K562 (cell line): ENCODE measurements around the gene CLSTN2. TPM values are rescaled to one million over a fixed set of nuclear protein-coding genes. Genes with fewer than 3 reads are reported as not detected.

Experiments
- ATAC-seq: fragments of 200-7000 bp; cut with Tn5 transposase; 3 replicates; pipeline ENCODE4 v1.9.1; 2020; ENCODE audit warnings: moderate library complexity
- BruUV-seq: library from RNA; stranded (reverse); fragments of 400-500 nt; replicated peaks from 2 replicates; lab custom pipeline; 2021; lab: Mats Ljungman, UMichigan
- CTCF ChIA-PET: fragments of 300-600 bp; formaldehyde crosslinking; extraction: SDS; loops from one replicate; lab custom pipeline; 2021; ENCODE audit warnings: low intra/inter-chr PET ratio; lab: Yijun Ruan, JAX
- POLR2A ChIA-PET: fragments of 300-600, 350-650 bp; sonication (Branson Sonifier 250); formaldehyde crosslinking; extraction: SDS; loops from one replicate; lab custom pipeline; 2021; ENCODE audit warnings: antibody characterized with exemption, inconsistent platforms; lab: Yijun Ruan, JAX
- DNase-seq, 4 experiments: peaks; one replicate each; pipeline versions ENCODE4 v3.0.0 to v3.0.0-alpha.2; 2011 to 2018; ENCODE audit warnings: low spot score in 3 of 4, mixed read lengths in 3 of 4; ENCODE audit errors: extremely low read depth in 1 of 4
- FAIRE-seq: peaks from 2 replicates; lab custom pipeline; 2011; peaks lifted over from hg19 to GRCh38; lab: Jason Lieb, UNC
- H2AFZ ChIP-seq: 2 replicates; pipeline ENCODE4 v1.6.0; 2011; ENCODE audit warnings: low read depth, low read length, control low read depth, inconsistent platforms
- H3K27ac ChIP-seq: fragments of 200-600 bp; 3 replicates; pipeline ENCODE4 v1.8.0; 2011; ENCODE audit warnings: low read depth, mild to moderate bottlenecking, control low read depth, inconsistent platforms, low read length, moderate library complexity, mixed read lengths; ENCODE audit errors: extremely low read depth
- H3K27me3 ChIP-seq, 2 experiments: fragments of 300-600 bp in 1 of 2; 2 replicates in 1 of 2; 3 replicates in 1 of 2; pipeline versions ENCODE4 v1.6.0 to v1.8.0; 2011; ENCODE audit warnings: inconsistent platforms in 2 of 2, low read length in 2 of 2, mild to moderate bottlenecking in 1 of 2, mixed read lengths in 1 of 2, moderate library complexity in 1 of 2; ENCODE audit not compliant: control insufficient read depth in 2 of 2, insufficient read depth in 2 of 2
- H3K36me3 ChIP-seq: fragments of 300-600 bp; 3 replicates; pipeline ENCODE4 v1.8.0; 2011; ENCODE audit warnings: mild to moderate bottlenecking, low read length, inconsistent platforms; ENCODE audit not compliant: control insufficient read depth, insufficient read depth
- H3K4me1 ChIP-seq, 2 experiments: fragments of 200-600 bp in 1 of 2; replicated peaks in 1 of 2; 2 replicates in 1 of 2; 3 replicates in 1 of 2; pipeline versions ENCODE4 v1.5.1 to v1.8.0; 2011; ENCODE audit warnings: inconsistent platforms in 2 of 2, low read length in 2 of 2, mild to moderate bottlenecking in 1 of 2, mixed read lengths in 1 of 2, moderate library complexity in 1 of 2; ENCODE audit not compliant: control insufficient read depth in 2 of 2, insufficient read depth in 2 of 2
- H3K4me2 ChIP-seq: 2 replicates; pipeline ENCODE4 v1.6.1; 2011; ENCODE audit warnings: low read length, control low read depth, inconsistent platforms, mixed read lengths; ENCODE audit not compliant: insufficient read depth
- H3K4me3 ChIP-seq: fragments of 200-600 bp; sonication (generic), shearing (Covaris generic); 2 replicates; pipeline ENCODE4 v1.5.1; 2016; ENCODE audit warnings: control low read depth, inconsistent platforms
- H3K79me2 ChIP-seq: fragments of 200-600 bp; 3 replicates; pipeline ENCODE4 v1.8.0; 2011; ENCODE audit warnings: low read length, inconsistent platforms; ENCODE audit not compliant: control insufficient read depth, insufficient read depth
- H3K9ac ChIP-seq, 2 experiments: 2 replicates each; pipeline versions ENCODE4 v1.6.0 to v1.6.1; 2011; ENCODE audit warnings: low read depth in 2 of 2, low read length in 2 of 2, control low read depth in 1 of 2, inconsistent platforms in 1 of 2, mild to moderate bottlenecking in 1 of 2, mixed read lengths in 1 of 2; ENCODE audit not compliant: insufficient read depth in 1 of 2
- H3K9me1 ChIP-seq: one replicate; pipeline ENCODE4 v1.6.0; 2011; ENCODE audit warnings: inconsistent platforms, mild to moderate bottlenecking, low read length, moderate library complexity; ENCODE audit not compliant: control insufficient read depth, insufficient read depth
- H3K9me3 ChIP-seq: replicated peaks from 2 replicates; pipeline ENCODE4 v1.5.1; 2011; ENCODE audit warnings: low read depth, low read length, inconsistent platforms; ENCODE audit not compliant: control insufficient read depth, insufficient read depth
- H4K20me1 ChIP-seq: replicated peaks from 2 replicates; pipeline ENCODE4 v1.6.1; 2011; ENCODE audit warnings: low read length, inconsistent platforms, mixed read lengths; ENCODE audit not compliant: control insufficient read depth, insufficient read depth
- ETS2 ChIP-seq: IDR thresholded peaks from 2 replicates; pipeline ENCODE4 v1.6.1; 2016; ENCODE audit warnings: borderline replicate concordance, missing genetic modification characterization, mild to moderate bottlenecking, moderate library complexity, missing compliant biosample characterization; ENCODE audit not compliant: poor library complexity, severe bottlenecking
- FOXA3 ChIP-seq, 2 experiments: fragments of 450-650 bp in 1 of 2; sonication (generic) in 1 of 2; formaldehyde crosslinking; IDR thresholded peaks in 1 of 2; conservative IDR thresholded peaks in 1 of 2; 2 replicates each; pipeline versions ENCODE4 v1.4.0 to v1.8.0; 2020 to 2022; ENCODE audit warnings: mild to moderate bottlenecking in 2 of 2, missing genetic modification reagents in 1 of 2
- JUN ChIP-seq, 2 experiments: sonication (generic) in 1 of 2; formaldehyde crosslinking in 1 of 2; IDR thresholded peaks; 2 replicates each; pipeline versions ENCODE4 v1.6.1 to v1.8.0; 2012 to 2022; ENCODE audit warnings: borderline replicate concordance in 2 of 2, mild to moderate bottlenecking in 2 of 2, improper control_type of control experiment in 1 of 2, low read depth in 1 of 2, low read length in 1 of 2, missing genetic modification reagents in 1 of 2
- MAZ ChIP-seq, 2 experiments: fragments of 450-650 bp in 1 of 2; sonication (generic) in 1 of 2; formaldehyde crosslinking; IDR thresholded peaks in 1 of 2; conservative IDR thresholded peaks in 1 of 2; 2 replicates each; pipeline versions ENCODE4 v1.4.0 to v1.5.0; 2020; ENCODE audit warnings: mild to moderate bottlenecking in 1 of 2, missing genetic modification reagents in 1 of 2
- NFRKB ChIP-seq: fragments of 450-650 bp; IDR thresholded peaks from 2 replicates; pipeline ENCODE4 v1.6.1; 2016; ENCODE audit warnings: low read depth
- PHB2 ChIP-seq: fragments of 450-650 bp; IDR thresholded peaks from 2 replicates; pipeline ENCODE4 v1.6.1; 2017; ENCODE audit warnings: low read depth
- RBM34 ChIP-seq: fragments of 200-400 bp; formaldehyde crosslinking; IDR thresholded peaks from 2 replicates; pipeline ENCODE4 v1.6.1; 2018; ENCODE audit warnings: low read length, borderline replicate concordance; ENCODE audit not compliant: insufficient read depth
- RBM39 ChIP-seq: fragments of 200-400 bp; formaldehyde crosslinking; optimal IDR thresholded peaks from 2 replicates; pipeline ENCODE3; 2018; ENCODE audit warnings: low read depth, low read length
- STAT5A ChIP-seq: IDR thresholded peaks from 2 replicates; pipeline ENCODE4 v1.6.1; 2012; ENCODE audit warnings: low read length, inconsistent platforms, borderline replicate concordance
- ZBTB17 ChIP-seq: fragments of 450-650 bp; formaldehyde crosslinking; IDR thresholded peaks from 2 replicates; pipeline ENCODE4 v1.4.0; 2020; ENCODE audit warnings: mild to moderate bottlenecking
- ZKSCAN3 ChIP-seq: fragments of 250-450 bp; sonication (Bioruptor Pico); IDR thresholded peaks from 2 replicates; pipeline ENCODE4 v1.4.0; 2020
- ZNF253 ChIP-seq: fragments of 250-450 bp; sonication (Bioruptor Pico); conservative IDR thresholded peaks from 2 replicates; pipeline ENCODE4 v1.6.1; 2021; ENCODE audit warnings: mild to moderate bottlenecking
- ZNF316 ChIP-seq: fragments of 450-650 bp; IDR thresholded peaks from 2 replicates; pipeline ENCODE4 v1.6.1; 2016
- ZNF57 ChIP-seq: fragments of 450-650 bp; formaldehyde crosslinking; IDR thresholded peaks from 2 replicates; pipeline ENCODE4 v1.4.0; 2020; ENCODE audit warnings: mild to moderate bottlenecking, moderate library complexity
- ZNF696 ChIP-seq: fragments of 250-450 bp; sonication (Bioruptor Pico); conservative IDR thresholded peaks from 2 replicates; pipeline ENCODE4 v1.4.0; 2020; ENCODE audit warnings: mild to moderate bottlenecking, moderate library complexity
- WGBS: fragments of 100-300 bp; shearing (Covaris generic); methylation state at CpG from one replicate; pipeline ENCODE4 v1.1.6; 2016; ENCODE audit warnings: low coverage, mixed read lengths; ENCODE audit not compliant: insufficient coverage; ENCODE audit errors: missing lambda C conversion rate; 5-methylcytosine and 5-hydroxymethylcytosine counted together
- in situ Hi-C: fragments of 300-500 bp; cut with MboI; formaldehyde crosslinking; loops from 4 replicates; pipeline ENCODE4 v1.15.0; 2018; ENCODE audit warnings: inconsistent platforms, mixed read lengths
- intact Hi-C: fragments of 100-400 bp; cut with micrococcal nuclease; formaldehyde crosslinking; loops from 2 replicates; pipeline ENCODE4 v1.14.2; 2022
- polyA plus RNA-seq, 8 experiments: library from polyadenylated mRNA; depleted of rRNA in 4 of 8; stranded (reverse) in 5 of 8; unstranded in 3 of 8; fragments of >200 nt; fragmentation: Nextera tagmentation in 2 of 8; fragmentation: Illumina TruSeq in 1 of 8; extraction: Ambion mirVana in 2 of 8; extraction: Trizol in 1 of 8; gene quantifications; 2 replicates each; pipeline versions ENCODE4 v1.2.1 to v1.2.3, GENCODE V29; 2011 to 2014; ENCODE audit warnings: inconsistent platforms in 1 of 8, missing spikeins in 1 of 8
- total RNA-seq, 7 experiments: library from RNA; depleted of rRNA in 6 of 7; stranded (reverse); fragments of >200 nt in 6 of 7; fragmentation: Illumina TruSeq in 2 of 7; extraction: Trizol in 2 of 7; gene quantifications; 2 replicates each; pipeline versions ENCODE4 v1.2.1 to v1.2.3, GENCODE V29; 2011 to 2021; ENCODE audit warnings: low replicate concordance in 1 of 7

The CLSTN2 gene
- total and polyA plus RNA-seq, 9 of the 15 experiments (the other 6 are each of a cell fraction or from before 2014, with no cell fraction given), result 0.02 to 0.04 (median 0.04) TPM; not detected in 6

DNA sequence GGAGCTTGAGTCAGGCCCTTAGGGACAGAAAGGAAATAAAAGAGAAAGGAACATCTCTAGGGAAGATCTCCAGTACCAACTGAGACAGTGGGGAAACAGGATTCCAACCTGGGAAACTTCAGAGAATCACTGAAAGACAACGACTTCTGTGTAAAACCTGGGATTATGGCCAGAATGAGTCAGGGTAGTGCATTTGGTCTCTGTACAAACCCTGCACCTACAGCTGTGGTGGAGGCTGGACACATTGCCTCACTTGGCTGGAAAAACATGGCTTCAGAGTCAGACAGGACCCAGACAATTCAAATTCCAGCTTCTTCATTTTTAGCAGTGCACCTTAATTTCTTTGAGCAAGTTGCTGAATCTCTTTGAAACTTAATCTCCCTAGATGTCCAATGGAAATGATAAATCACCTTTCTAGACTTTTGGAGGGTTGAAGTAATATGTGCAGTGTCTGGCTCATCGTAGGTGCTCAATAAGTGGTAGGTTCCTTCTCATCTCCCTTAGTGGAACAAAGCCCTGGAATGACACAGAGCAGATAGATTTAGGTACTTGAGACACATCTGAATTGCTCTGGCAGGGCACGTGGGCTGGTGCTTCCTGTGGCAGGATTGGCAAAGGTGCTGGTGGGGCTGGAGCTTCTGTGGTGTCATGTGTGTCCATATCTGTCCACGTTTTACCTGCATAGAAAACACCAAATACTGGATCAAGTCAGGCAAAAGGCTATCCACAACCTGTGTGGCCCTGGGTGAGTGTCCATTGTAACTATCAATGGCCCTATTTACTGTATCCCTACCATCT is 6.1 kb upstream of the CLSTN2 start:
- H3K36me3 ChIP-seq, result no peaks in the 10 kb centered on the region
- no TSS peak for BruUV-seq
- H3K27me3 ChIP-seq, result 0 out of 5 replicates have a peak, but pooled peaks cover 0 to 3% of the 10 kb centered on the region in 2 experiments
- FAIRE-seq (no peak), DNase-seq (no peak), ATAC-seq (no peak)
- H3K4me1 ChIP-seq, result no peaks in the 10 kb centered on the region
- intact Hi-C loops, result no loop called here
- H3K4me3 ChIP-seq, result no peak overlapping the region
- no peaks in the 10 kb centered on the region for H4K20me1 ChIP-seq
- ChIA-PET POLR2A (interaction anchor here (0.5 to 0.7 kb wide), 2 partner anchors 539 to 1383 kb away, joined by 3 read pairs; no protein-coding TSS in a partner anchor), CTCF (no interaction called here)
- no peak overlapping the region for H3K4me2 ChIP-seq
- H2AFZ ChIP-seq, result no peak overlapping the region
- in situ Hi-C loops, result no loop called here
- H3K9me3 ChIP-seq, result no peaks in the 10 kb centered on the region
- no peaks in the 10 kb centered on the region for H3K79me2 ChIP-seq
- 0% methylated on average over 4 of the region's 4 CpGs for WGBS
- H3K27ac ChIP-seq, result no peak overlapping the region
- no peaks in the 10 kb centered on the region for H3K9me1 ChIP-seq
- H3K9ac ChIP-seq, result no peak overlapping the region
- no peak for TF ChIP-seq NFRKB
- TF ChIP-seq ZBTB17, result no peak
- TF ChIP-seq ZNF253 (CRISPR knock-in tag), result no peak

DNA sequence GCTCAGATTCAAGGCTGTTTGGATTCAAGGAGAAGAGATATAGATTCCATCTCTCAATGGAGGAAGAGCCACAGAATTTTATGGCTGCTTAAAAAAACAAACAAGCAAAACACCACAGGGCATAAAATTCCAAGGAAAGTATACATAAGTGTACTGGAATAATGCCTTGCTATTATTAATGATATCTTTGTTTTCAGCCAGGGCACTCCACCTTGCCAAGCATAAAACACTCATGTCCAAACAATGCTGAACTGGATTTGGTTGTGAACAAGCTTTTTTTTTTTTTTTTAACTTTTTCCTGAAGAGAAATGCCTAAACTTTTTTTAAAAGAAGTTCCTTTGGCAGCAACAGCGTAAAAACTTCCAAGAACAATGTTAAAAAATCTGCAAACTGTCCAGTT is 4.8 kb upstream of the CLSTN2 start:
- H4K20me1 ChIP-seq, result no peaks in the 10 kb centered on the region
- H3K4me1 ChIP-seq, result peaks cover 0 to 7% of the 10 kb centered on the region in 2 experiments; a peak in 2 of 5 replicates
- no peaks in the 10 kb centered on the region for H3K9me3 ChIP-seq
- intact Hi-C loops, result no loop called here
- H3K4me2 ChIP-seq, result no peak overlapping the region
- ATAC-seq, result no peak
- in situ Hi-C loops, result no loop called here
- H3K9me1 ChIP-seq, result no peaks in the 10 kb centered on the region
- ChIA-PET CTCF (no interaction called here), POLR2A (no interaction called here)
- no peak overlapping the region for H3K9ac ChIP-seq
- BruUV-seq, result no TSS peak
- FAIRE-seq, result no peak
- H3K27ac ChIP-seq, result no peak overlapping the region
- H3K36me3 ChIP-seq, result no peaks in the 10 kb centered on the region
- H3K4me3 ChIP-seq, result no peak overlapping the region
- 0% methylated on average over 1 of the region's 1 CpG for WGBS
- no peak for TF ChIP-seq RBM34
- TF ChIP-seq MAZ (CRISPR knock-in tag; conservative IDR thresholded peaks at IDR 0.05 in 1 of 2, IDR thresholded peaks at IDR 0.05 in 1 of 2), result no peak
- no peak for TF ChIP-seq PHB2
- TF ChIP-seq ZNF696 (CRISPR knock-in tag), result no peak
- no peak for TF ChIP-seq JUN (IDR thresholded peaks at IDR 0.05; ENCODE audit: borderline replicate concordance, low read depth, low read length)
- no peak for TF ChIP-seq JUN (CRISPR knock-in tag; IDR thresholded peaks at IDR 0.05; ENCODE audit: borderline replicate concordance)
- TF ChIP-seq FOXA3 (CRISPR knock-in tag; conservative IDR thresholded peaks at IDR 0.05 in 1 of 2, IDR thresholded peaks at IDR 0.05 in 1 of 2), result no peak
- no peak for TF ChIP-seq STAT5A
- no peak for TF ChIP-seq ZNF316
- TF ChIP-seq ETS2, result no peak
- no peak for TF ChIP-seq RBM39
- no peak for TF ChIP-seq ZKSCAN3 (CRISPR knock-in tag)
- no peak for TF ChIP-seq ZNF57 (CRISPR knock-in tag)
- no peak for DNase-seq
- H2AFZ ChIP-seq, result no peak overlapping the region
- H3K27me3 ChIP-seq, result peaks cover 0 to 11% of the 10 kb centered on the region in 2 experiments; a peak in 2 of 5 replicates
- H3K79me2 ChIP-seq, result no peaks in the 10 kb centered on the region
